HG02852 (cell line): ENCODE data around the gene MEGF6.

ENCODE experiments used
- ATAC-seq: cut with Tn5 transposase; IDR thresholded peaks from one replicate; pipeline ENCODE4 v1.9.1; 2021; ENCODE audit warnings: mild to moderate bottlenecking, moderate library complexity; ENCODE audit not compliant: unreplicated experiment

MEGF6 gene

DNA sequence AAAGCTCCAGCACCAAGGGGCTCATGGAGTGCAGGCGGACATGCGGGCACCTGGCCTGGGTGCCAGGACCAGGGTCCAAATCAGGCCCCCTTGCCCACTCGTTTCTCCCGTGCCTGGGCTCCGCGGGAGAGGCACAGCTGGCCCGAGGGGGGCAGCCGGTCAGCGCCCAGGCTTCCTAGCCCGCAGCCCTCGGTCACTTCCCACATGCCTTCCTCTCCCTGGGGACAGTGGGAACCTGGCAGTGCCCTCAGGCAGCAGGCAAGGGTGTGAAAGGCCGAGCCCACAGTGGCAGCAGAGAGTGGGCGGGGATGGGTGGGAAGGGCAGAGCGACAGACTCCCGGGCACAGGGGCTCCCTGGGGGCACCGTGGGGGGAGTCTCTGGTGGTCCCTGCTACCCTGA is 69.8 kb downstream of the MEGF6 start:
- ATAC-seq, result no peak

DNA sequence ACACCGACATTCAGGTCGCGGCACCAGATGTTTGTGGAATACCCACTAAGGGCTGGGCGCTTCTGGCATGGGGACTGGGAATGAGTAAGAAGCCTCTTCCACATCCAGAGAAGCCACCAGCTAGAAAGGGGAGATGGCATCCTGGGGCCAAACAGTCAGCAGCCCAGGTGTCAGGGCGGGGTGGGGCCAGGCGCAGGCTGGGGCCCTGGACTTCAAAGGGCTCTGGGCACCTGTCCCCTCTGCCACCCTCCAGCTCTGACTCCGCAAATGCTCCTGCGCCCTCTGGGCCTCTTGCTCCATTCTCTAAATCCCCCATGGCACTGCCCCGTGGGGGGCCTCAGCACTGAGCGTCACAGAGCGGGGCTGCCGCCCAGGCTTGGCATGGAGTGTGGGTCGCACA is 70.4 kb downstream of the MEGF6 start:
- ATAC-seq, result no peak

DNA sequence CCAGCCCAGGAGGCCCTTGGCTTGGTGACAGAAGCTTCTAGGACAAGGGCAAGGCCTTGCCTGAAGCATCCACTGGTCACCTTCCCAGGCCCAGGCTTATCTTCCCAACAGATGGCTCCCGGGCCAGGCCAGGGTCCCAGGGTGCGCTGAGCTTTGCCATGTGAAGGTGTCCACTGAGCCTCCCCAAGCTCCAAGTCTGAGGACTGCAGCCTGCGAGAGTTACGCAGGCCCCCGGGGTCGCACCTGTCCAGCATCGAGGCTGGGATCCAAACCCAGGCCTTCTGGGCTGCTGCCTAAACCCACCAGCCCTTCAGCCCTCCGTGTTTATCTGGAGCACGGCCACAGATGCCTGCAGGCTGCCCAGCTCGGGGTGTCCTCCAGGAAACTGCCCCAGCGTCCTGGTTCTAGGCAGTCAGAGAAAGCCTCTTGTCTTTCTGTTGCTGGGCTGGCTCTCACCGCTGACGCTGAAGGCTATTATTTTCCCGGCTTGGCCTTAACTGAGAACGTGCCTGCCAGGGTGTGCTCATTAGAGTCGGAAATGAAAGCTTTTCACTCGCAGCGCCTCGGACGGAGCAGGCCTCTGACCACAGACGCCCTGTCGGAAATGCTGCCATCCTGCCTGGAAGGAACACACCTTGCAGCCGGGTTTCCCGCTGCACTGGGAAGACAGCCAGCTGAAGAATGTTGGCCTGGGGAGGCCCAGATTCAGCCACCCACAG is 71.4 kb downstream of the MEGF6 start:
- ATAC-seq, result no peak

DNA sequence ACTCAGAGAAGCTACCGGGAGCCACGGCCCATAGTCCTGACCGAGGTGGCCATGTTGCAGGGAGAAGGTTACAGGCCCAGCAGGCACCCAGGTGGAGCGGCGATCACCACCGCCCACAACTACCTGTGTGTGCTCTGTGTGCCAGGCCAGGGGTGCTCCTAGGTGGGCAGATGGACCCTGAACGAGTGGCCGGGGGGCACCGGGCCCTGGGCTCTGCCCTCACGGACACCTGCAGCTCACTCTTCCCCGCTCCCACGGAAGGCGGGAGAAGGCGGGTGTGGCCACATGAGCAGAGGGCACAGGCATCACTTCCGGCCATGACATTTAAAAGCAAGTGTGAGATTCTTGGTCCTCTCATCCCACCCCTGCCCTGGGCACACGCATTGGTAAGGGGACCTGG is 73.9 kb downstream of the MEGF6 start:
- no peak for ATAC-seq

DNA sequence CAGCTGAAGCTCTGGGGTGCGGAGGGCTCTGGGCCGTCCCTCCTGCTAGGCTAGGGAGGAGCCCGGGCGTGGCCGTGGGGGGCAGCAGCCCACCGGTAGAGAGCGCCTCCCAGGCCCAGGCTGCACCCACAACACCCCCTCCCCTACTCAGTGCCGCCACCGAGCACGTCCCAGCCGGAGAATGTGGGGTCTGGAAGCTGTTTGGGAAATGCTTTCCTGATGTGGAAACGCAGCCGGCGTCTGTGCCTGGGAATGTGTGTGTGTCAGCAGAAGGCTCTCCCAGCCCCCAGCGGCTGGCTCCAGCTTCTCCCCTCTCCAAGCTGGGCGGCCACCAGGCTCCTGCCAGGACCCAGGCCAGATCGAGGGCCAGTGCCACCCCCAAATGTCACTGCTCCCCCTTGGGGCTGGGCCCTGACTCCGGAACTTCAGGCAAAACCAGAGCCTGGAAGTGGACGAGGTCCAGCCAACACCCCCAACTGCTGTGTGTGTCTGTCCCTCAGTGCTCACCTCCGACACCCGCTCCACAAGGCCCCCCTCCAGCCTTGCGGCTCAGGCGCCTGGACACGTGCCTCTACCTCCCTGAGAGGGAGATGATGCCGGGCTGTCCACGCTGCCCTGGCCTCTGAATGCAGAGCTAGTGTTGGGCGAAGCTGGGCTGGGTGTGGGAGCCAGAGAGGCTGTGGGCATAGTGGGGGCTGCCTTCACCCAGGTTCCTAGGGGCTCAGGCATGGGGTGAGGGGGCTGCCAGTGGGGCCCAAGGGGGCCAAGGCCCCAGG is 74.7 kb downstream of the MEGF6 start:
- no peak for ATAC-seq

DNA sequence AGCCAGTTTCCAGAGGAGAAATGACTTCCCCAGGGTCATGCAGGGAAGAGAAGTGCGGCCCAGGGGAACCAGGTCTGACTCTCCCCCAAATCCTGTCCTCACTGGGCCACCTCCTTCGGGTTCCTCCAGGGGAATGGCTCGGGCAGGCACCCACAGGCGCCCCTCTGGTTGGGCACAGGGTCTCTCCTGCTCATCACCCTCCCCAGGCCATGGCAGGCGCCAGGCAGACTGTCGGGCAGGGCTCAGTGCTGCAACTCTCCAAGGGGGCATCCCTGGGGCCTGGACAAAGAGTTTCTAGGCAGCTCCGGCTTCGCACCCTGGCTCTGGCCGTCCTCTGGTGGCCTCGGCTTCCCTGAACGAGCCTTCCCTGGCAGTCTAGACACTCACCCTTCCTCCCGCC is 75.6 kb downstream of the MEGF6 start:
- ATAC-seq, result no peak

DNA sequence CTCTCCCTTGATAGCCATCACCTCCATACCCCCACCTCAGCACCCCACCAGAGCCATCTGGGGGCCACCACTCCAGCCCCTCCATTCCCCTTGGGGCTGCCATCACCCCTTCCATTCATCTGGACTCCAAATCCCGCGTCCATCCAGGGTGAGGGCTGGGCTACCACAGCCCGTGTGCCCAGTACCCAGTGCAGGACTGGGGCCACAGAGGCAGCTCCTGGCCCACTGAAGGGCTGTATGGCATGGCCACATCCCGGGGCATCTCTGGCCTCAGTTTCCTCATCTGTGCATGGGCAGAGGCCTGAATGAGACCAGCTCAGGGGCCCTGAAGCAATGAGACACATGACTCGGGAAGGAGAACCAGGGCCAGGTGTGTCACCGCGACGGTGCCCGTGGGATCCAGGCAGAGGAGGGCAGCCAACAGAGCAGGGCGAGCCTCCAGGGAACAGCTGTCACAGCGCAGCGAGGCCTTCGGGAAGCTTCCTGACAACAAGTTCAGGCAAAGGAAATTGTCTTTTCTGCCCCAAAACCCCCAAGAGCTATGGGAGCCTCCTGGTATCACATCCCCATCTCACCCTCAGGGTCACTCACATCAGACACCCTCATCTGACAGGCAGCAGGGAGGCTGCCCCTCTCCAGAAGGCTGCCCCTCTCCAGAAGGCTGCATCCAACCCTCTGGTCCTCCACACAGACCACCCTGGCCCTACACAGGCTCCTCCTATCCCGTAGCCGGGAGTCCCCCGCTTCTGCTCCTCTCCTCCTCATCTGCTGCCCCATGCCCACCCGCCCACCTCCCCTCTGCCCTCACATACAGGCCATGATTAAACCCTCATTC is 76.3 kb downstream of the MEGF6 start:
- ATAC-seq, result no peak

DNA sequence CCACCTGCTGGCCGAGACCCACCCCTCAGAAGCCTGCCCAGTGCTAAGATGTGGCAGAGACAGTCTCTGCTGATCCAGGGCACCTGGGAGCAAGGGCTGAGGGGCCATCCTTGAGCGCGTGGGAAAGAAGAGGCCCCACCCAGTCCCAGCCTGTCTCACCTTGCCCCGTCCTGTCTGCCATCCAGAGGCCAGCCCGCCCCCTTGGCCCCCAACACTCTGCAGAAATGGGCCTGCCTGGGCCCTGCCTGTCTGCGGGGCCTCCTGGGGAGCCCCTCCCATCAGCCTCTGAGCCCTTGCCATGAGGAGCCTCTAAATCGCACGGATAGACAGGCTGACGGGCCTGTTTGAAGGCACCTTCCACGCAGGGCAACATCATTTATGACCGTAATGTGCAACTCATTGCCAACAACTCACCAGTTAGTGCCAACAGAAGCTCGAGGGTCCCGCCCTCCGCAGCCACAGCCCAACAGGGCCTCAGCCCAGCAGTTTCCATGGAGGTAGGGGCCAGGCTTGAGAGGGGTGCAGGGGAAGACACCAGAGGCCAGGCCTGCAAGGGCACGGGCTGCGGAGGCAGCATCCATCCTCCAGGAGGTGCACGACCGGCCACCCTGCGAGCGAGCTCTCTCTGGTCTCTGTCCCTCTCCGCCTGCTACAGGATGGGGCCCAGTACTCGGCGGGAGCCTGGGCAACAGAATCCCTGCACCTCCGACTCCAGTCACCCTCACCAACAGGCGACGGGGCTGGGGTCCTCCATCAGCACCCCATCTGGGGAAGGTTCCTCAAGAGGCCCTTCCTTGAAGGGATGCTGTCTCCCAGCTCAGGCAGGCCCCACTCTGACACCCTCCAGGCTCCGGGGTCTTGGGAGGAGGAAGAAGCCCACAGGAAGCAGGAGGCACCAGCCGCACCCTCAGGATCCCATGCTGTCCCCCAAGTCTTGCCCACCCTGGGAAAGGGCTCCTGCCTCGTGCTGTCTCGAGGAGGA is 78.0 kb downstream of the MEGF6 start:
- ATAC-seq, result no peak

DNA sequence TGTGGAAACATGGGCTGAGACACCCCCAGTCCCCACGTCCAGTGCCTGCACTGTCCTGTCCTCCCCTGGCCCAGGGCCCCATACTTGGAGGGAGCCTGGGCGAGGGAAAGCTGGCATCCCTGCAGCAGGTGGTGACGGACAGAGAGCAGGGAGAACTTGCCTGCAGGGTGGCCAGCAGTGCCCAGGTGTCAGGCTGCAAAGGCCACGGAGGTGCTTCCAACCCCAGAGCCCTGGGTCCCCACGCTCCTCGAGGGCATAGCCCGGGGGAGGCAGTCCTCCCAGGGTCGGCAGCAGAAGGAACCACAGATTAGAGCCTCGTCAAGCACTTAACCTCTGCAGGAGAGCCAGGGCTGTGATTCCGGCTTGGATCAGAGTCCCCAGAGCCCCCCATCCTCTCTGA is 79.4 kb downstream of the MEGF6 start:
- ATAC-seq, result no peak

DNA sequence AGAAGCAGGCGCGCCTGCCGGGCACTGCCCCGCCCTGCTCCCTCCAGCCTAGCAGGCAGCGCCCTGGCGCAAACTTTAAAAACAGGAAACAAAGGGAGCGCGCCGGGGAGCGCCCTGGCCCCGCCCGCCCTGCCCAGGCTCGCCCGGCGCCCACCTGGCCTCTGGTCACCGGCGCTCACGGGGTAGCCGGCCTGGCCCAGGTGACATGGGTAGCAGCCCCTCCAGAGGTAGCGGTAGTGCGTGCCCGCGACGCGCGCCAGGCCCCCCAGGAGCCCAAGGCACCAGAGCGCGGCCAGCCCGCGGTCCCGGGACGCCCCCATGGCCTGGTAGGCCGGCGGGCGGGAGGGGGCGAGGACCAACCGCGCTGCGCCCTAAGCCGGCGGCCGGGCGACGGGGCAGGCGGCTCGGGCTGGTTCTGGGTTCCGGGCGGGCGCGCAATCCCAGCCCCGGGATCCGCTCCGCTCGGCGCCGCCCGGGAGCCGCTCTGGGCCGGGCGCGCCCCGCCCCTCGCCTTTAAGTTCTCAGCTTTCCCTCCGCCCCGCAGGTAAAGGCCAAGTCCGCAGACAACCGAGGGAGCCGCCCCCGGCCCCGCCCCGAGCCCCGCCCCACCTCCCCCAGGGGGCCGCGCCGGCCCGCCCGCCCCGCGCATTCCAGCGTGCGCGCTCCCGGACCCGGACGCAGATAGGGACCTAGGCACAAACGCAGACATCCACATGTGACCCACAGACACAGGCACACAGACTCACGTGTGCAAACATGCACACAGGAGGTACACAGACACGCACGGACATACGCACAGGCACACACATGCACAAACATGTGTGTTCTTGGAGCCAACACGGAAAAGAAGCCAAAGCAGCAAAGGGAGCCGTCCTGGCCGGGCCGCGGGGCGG is 80.1 kb downstream of the MEGF6 start:
- ATAC-seq, result no peak

DNA sequence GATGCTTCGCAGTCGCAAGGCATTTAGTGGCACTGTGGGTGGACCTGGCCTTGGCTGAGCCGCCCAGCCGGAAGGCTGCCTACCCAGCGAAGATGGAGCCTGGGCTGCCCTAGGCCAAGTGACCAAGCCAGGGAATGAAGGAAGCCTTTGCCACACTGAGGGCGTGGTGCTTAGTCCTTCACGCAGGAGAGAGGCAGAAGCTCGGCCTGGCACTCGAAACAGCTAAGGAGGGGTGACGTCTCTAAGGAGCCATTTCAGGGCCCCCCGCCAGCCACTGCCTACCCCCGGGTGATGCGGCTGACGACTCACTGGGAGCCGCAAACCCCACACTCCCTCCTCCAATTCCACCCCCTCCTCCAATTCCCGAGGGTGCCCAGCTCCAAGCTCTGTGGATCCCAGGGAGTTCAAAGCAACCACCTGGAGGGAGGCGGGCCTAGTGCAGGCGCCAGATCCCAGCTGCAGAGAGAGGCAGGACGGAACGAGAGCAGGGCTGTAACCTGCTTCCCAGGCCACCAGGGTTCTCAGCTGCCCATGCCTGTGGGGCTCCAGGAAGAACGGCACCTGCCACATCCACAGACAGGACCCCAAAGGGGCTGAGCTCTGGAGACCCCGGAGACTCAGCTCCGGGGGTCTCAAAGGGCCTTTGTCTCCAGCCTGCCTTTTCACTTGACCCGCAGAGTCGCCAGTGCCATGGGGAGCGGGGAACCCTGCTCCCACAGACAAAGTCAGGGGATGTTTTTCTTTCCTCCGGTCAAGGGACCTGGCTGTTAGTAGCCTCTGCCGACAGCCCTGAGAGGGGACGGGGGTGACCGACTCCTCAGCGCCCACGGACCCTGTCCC is 81.0 kb downstream of the MEGF6 start:
- no peak for ATAC-seq

DNA sequence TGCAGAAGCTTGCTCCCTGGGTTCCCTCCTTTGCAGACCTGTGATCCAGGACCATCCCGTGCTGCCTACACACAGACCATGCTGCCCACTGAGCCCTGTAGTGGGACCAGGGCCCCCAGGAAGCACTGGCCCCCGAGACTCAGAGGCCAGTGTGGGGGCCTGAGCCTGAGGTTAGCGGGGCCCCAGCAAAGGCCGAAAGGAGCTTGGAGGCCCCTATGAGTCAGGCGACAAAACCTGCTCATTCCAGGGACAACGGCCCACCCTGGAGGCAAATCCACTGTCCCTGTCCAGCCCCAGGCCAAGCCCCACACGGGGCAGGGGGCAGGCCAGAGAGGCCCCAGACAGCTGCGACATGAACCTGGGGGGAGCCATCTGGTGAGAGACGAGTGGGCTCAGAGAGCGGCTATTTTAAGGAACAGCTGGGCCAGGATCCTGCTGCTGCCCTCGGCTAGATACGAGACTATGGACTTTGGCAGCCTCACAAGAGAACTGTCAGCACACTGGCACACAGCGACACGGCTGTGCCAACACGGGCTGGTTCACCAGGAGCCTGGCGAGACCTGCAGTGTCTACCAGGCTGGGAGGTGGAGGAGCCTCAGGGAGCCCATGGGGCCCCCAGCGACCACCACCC is 82.1 kb downstream of the MEGF6 start:
- no peak for ATAC-seq

DNA sequence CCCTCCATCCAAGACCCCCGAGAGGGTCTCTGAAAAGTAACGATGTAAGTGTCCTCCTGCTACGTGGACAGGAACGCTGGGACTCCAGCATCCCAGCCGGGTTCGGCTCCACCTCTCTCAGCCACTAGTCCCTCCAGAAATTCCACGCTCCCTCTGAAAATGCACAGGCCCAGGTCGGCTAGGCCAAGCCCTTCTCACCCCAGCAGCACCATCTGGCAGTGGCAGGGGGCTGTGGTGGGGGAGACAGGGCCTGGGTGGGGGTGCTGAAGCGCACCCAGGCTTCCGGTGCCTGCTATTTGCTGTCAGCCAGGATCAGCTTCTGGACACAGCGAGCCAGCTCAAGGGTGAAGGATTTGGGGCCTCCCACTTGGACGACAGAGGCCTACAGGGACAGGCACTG is 83.5 kb downstream of the MEGF6 start:
- no peak for ATAC-seq

DNA sequence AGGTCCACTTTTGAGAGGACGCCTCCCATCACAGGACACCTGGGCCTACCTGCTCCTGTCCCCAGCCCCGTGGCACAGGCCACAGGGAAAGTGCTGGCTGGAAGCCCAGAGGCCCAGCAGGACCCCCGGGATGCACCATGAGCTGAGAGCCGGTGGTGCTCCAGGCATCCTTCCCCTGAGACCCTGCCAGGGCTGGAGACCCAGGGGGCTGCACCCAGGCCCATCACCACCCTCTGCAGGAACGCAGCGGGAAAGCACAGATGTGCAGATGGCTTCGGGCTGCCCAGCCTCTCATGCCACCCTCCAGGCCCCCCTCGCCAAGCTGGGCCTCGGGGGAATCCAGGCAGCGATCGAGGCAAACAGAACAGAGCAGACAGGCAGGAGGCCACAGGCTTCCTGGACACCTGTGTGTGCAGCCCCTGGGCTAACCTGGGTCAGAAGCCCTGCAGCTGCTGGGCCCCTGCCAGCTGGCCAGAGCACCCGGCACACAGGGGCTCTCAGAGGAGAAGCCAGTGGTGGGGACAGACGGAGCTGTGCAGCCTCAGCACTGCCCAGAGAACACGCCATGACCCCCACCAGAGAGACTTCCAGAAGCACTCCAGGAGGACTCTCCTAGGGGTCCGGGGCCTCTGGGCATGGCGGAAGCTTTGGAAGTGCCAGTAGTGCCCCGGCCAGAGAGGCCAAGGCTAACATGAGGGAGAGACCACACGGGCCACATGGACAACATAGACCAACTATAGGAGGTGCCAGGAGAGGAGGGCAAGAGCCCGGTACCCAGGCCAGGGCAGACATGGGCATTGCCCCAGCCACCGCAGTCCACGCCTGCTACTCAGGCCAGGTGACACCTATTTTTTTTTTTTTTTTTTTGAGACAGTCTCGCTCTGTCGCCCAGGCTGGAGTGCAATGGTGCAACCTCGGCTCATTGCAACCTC is 85.5 kb downstream of the MEGF6 start:
- ATAC-seq, result no peak

DNA sequence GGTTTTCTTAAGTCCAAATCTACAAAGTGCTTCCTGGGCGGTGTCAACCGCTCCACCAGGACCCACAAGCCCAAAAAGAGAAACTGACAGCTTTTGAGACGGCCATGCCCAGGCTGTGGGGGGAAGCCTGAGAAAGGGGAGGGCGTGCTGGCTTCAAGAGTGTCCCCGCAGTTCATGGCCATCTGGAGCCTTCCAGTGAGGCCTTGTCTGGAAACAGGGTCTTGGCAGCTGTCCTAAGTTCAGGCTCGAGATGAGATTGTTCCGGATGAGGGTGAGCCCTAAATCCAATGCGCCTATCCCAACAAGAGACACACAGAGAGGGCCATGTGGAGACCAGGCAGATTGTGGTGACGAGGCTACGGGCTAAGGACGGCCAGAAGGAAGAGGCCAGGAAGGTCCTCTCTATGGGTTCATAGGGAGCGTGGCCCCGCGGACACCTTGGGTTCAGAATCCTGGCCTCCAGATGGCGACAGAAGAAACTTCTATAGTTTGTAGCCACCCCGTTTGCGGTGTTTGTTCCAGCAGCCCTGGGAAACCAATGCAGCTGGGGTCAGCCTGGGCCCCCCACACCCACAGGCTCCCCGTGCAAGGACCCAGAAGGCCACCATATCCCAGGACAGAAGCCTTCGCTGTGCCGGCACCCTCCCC is 86.6 kb downstream of the MEGF6 start:
- ATAC-seq, result no peak

DNA sequence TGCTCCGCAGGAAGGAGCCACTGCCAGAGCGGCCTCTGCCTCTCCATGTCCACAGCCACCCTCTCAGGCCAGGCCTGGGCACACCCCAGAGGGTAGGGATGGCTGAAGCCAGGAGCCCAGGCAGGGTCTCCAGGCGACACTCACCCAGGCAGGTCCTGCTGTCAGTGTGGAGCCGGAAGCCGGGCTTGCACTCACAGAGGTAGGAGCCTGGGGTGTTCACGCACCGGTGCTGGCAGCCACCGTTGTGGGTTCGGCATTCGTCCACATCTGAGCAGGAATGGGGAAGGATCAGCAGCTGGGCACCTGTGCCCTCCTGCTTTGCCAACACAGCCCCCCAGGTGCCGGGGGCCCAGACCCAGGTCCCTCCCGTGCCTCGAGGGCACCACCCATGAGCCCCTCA is 87.3 kb downstream of the MEGF6 start:
- ATAC-seq, result no peak
